SK-N-SH treated with all-trans-retinoic acid at 6 μM for 48 hours (cell line): ENCODE measurements around the gene MAP7.

ENCODE experiments used
- ATAC-seq: fragments of 200-7000 bp; cut with Tn5 transposase; 3 replicates; pipeline ENCODE4 v1.9.1; 2020; ENCODE audit warnings: mild to moderate bottlenecking, moderate library complexity
- ARNTL ChIP-seq: fragments of 450-650 bp; formaldehyde crosslinking; IDR thresholded peaks from 2 replicates; pipeline ENCODE4 v1.5.0; 2020; ENCODE audit warnings: low read depth, mild to moderate bottlenecking, moderate library complexity, borderline replicate concordance
- BACH2 ChIP-seq: fragments of 250-450 bp; sonication (Bioruptor Pico); IDR thresholded peaks from 2 replicates; pipeline ENCODE4 v1.9.0; 2021; ENCODE audit warnings: mild to moderate bottlenecking, borderline replicate concordance
- CSDC2 ChIP-seq: fragments of 250-450 bp; sonication (Bioruptor Pico); IDR thresholded peaks from 2 replicates; pipeline ENCODE4 v1.5.0; 2020; ENCODE audit warnings: mild to moderate bottlenecking, moderate library complexity
- ESRRG ChIP-seq: fragments of 250-450 bp; sonication (Bioruptor Pico); IDR thresholded peaks from 2 replicates; pipeline ENCODE4 v1.6.1; 2021; ENCODE audit warnings: mild to moderate bottlenecking
- GLIS3 ChIP-seq: fragments of 250-450 bp; sonication (Bioruptor Pico); IDR thresholded peaks from 2 replicates; pipeline ENCODE4 v1.5.0; 2020; ENCODE audit warnings: mild to moderate bottlenecking, moderate library complexity
- ISL1 ChIP-seq: fragments of 250-450 bp; sonication (Bioruptor Pico); IDR thresholded peaks from 2 replicates; pipeline ENCODE4 v2.1.2; 2022; ENCODE audit warnings: mild to moderate bottlenecking, moderate library complexity
- OSR1 ChIP-seq: fragments of 250-450 bp; sonication (Bioruptor Pico); IDR thresholded peaks from 2 replicates; pipeline ENCODE4 v1.8.0; 2022; ENCODE audit warnings: moderate library complexity, mild to moderate bottlenecking, inconsistent platforms
- PPARA ChIP-seq: fragments of 250-450 bp; sonication (Bioruptor Pico); IDR thresholded peaks from 2 replicates; pipeline ENCODE4 v1.5.0; 2020; ENCODE audit warnings: mild to moderate bottlenecking, borderline replicate concordance
- RARB ChIP-seq: fragments of 250-450 bp; sonication (Bioruptor Pico); IDR thresholded peaks from 2 replicates; pipeline ENCODE4 v1.8.0; 2021; ENCODE audit warnings: mild to moderate bottlenecking, moderate library complexity
- SNAI2 ChIP-seq: fragments of 250-450 bp; sonication (Bioruptor Pico); IDR thresholded peaks from 2 replicates; pipeline ENCODE4 v1.5.0; 2020; ENCODE audit warnings: mild to moderate bottlenecking, moderate library complexity
- TOX ChIP-seq: fragments of 250-450 bp; sonication (Bioruptor Pico); IDR thresholded peaks from 2 replicates; pipeline ENCODE4 v1.8.0; 2021; ENCODE audit warnings: mild to moderate bottlenecking, moderate library complexity, borderline replicate concordance
- ZC3H10 ChIP-seq: fragments of 250-450 bp; sonication (Bioruptor Pico); IDR thresholded peaks from 2 replicates; pipeline ENCODE4 v1.5.1; 2021; ENCODE audit warnings: mild to moderate bottlenecking, moderate library complexity
- ZFP30 ChIP-seq: fragments of 450-650 bp; formaldehyde crosslinking; IDR thresholded peaks from 2 replicates; pipeline ENCODE4 v1.5.0; 2022; ENCODE audit warnings: mild to moderate bottlenecking, moderate library complexity
- ZNF565 ChIP-seq: fragments of 450-650 bp; formaldehyde crosslinking; conservative IDR thresholded peaks from 2 replicates; pipeline ENCODE4 v1.5.0; 2020; ENCODE audit warnings: low read depth, mild to moderate bottlenecking, moderate library complexity
- ZNF70 ChIP-seq: fragments of 450-650 bp; formaldehyde crosslinking; IDR thresholded peaks from 2 replicates; pipeline ENCODE4 v1.5.0; 2020; ENCODE audit warnings: mild to moderate bottlenecking, moderate library complexity
- ZNF8 ChIP-seq: fragments of 450-650 bp; formaldehyde crosslinking; IDR thresholded peaks from 2 replicates; pipeline ENCODE4 v1.5.0; 2020; ENCODE audit warnings: mild to moderate bottlenecking, moderate library complexity
- TF ChIP-seq, protein P1 (sequence below): fragments of 250-450 bp; sonication (Bioruptor Pico); IDR thresholded peaks from 2 replicates; pipeline ENCODE4 v1.5.1; 2020; ENCODE audit warnings: low read depth, mild to moderate bottlenecking, moderate library complexity
- TF ChIP-seq, protein P2 (sequence below): fragments of 250-450 bp; sonication (Bioruptor Pico); IDR thresholded peaks from 2 replicates; pipeline ENCODE4 v1.8.0; 2020; ENCODE audit warnings: mild to moderate bottlenecking, moderate library complexity, borderline replicate concordance
- TF ChIP-seq, protein P3 (sequence below): fragments of 250-450 bp; sonication (Bioruptor Pico); IDR thresholded peaks from 2 replicates; pipeline ENCODE4 v1.8.0; 2021; ENCODE audit warnings: low read depth, mild to moderate bottlenecking, moderate library complexity, borderline replicate concordance
- TF ChIP-seq, protein P4 (sequence below): fragments of 250-450 bp; sonication (Bioruptor Pico); IDR thresholded peaks from 2 replicates; pipeline ENCODE4 v1.5.1; 2021; ENCODE audit warnings: mild to moderate bottlenecking, moderate library complexity
- TF ChIP-seq, protein P5 (sequence below): fragments of 250-450 bp; sonication (Bioruptor Pico); IDR thresholded peaks from 2 replicates; pipeline ENCODE4 v1.5.0; 2020; ENCODE audit warnings: mild to moderate bottlenecking, moderate library complexity

Gene MAP7

DNA sequence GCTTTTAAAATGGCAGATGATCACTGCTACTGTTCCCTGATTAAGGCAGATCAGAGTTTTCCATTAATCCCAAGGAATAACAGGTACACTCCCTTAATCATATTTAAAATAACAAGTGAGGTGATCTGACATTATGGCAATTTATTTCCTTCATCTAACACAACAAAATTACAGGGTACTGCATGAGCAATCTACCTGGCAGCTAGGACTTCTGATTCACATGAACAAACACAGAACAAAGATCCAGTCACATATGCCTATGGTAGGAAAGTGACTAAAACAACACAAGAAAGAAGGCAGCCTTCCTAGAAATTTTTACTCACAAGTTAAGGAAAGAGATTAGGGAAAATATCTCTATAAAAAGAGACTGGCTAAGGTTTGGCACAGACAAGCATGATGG, 33.2 kb downstream of the MAP7 start:
- no peak for ATAC-seq
- TF ChIP-seq ZNF8 (no peak), BACH2 (no peak), PPARA (CRISPR knock-in tag) (no peak), ARNTL (CRISPR knock-in tag) (no peak), RARB (no peak), ZC3H10 (CRISPR knock-in tag) (no peak)
- TF ChIP-seq, all 23 proteins: peak for 0

DNA sequence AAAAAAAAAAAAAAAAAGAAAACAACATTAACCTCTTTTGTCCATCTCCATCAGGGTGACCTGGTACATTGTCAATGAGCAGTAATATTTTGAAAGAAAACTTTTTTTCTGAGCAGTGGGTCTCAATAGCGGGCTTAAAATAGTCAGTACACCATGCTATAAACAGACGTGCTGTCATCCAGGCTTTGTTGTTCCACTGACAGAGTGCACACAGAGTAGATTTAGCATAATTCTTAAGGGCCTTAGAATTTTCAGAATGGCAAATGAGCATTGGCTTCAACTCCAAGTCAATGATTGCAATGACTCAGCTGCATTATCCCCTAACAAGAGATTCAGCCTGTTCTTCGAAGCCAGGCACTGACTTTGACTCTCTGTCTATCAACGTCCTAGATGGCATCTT, 35.6 kb downstream of the MAP7 start:
- no peak for ATAC-seq
- TF ChIP-seq ZC3H10 (CRISPR knock-in tag), result no peak
- TF ChIP-seq ZNF565, result no peak
- no peak for TF ChIP-seq ZNF70 (CRISPR knock-in tag)
- TF ChIP-seq GLIS3, result no peak
- no peak for TF ChIP-seq SNAI2 (CRISPR knock-in tag)
- TF ChIP-seq OSR1, result no peak
- TF ChIP-seq, protein P1, sequence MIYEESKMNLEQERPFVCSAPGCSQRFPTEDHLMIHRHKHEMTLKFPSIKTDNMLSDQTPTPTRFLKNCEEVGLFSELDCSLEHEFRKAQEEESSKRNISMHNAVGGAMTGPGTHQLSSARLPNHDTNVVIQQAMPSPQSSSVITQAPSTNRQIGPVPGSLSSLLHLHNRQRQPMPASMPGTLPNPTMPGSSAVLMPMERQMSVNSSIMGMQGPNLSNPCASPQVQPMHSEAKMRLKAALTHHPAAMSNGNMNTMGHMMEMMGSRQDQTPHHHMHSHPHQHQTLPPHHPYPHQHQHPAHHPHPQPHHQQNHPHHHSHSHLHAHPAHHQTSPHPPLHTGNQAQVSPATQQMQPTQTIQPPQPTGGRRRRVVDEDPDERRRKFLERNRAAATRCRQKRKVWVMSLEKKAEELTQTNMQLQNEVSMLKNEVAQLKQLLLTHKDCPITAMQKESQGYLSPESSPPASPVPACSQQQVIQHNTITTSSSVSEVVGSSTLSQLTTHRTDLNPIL, result no peak
- no peak for TF ChIP-seq ESRRG (CRISPR knock-in tag)
- no peak for TF ChIP-seq ARNTL (CRISPR knock-in tag)
- TF ChIP-seq TOX (CRISPR knock-in tag), result no peak

DNA sequence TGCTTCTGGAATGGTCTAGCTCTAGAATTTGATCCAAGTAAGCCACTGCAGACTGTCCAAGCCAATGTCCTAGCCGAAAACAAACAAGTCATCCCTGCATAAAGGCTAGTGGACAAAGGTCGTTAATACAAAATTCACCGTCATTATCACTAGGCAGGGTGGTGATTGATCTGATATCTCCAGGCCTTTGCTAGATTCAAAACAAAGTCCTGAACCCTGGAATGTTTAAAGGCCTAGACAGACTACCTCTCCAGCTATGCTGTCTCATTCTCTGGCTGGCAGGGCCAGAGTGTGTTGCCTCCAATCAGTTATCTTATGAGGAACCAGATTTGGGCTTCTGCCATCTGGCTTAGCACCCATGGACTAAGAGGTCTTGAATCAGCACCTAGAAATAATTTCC, 38.3 kb downstream of the MAP7 start:
- no peak for ATAC-seq
- TF ChIP-seq, protein P2, sequence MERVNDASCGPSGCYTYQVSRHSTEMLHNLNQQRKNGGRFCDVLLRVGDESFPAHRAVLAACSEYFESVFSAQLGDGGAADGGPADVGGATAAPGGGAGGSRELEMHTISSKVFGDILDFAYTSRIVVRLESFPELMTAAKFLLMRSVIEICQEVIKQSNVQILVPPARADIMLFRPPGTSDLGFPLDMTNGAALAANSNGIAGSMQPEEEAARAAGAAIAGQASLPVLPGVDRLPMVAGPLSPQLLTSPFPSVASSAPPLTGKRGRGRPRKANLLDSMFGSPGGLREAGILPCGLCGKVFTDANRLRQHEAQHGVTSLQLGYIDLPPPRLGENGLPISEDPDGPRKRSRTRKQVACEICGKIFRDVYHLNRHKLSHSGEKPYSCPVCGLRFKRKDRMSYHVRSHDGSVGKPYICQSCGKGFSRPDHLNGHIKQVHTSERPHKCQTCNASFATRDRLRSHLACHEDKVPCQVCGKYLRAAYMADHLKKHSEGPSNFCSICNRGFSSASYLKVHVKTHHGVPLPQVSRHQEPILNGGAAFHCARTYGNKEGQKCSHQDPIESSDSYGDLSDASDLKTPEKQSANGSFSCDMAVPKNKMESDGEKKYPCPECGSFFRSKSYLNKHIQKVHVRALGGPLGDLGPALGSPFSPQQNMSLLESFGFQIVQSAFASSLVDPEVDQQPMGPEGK (CRISPR knock-in tag), result no peak
- no peak for TF ChIP-seq PPARA (CRISPR knock-in tag)
- TF ChIP-seq ZNF565, result no peak
- no peak for TF ChIP-seq ZC3H10 (CRISPR knock-in tag)
- TF ChIP-seq ARNTL (CRISPR knock-in tag), result no peak
- TF ChIP-seq RARB, result no peak
- TF ChIP-seq, protein P1, result no peak
- TF ChIP-seq ISL1 (CRISPR knock-in tag), result no peak
- TF ChIP-seq TOX (CRISPR knock-in tag), result no peak
- no peak for TF ChIP-seq ZNF70 (CRISPR knock-in tag)
- TF ChIP-seq, protein P3, sequence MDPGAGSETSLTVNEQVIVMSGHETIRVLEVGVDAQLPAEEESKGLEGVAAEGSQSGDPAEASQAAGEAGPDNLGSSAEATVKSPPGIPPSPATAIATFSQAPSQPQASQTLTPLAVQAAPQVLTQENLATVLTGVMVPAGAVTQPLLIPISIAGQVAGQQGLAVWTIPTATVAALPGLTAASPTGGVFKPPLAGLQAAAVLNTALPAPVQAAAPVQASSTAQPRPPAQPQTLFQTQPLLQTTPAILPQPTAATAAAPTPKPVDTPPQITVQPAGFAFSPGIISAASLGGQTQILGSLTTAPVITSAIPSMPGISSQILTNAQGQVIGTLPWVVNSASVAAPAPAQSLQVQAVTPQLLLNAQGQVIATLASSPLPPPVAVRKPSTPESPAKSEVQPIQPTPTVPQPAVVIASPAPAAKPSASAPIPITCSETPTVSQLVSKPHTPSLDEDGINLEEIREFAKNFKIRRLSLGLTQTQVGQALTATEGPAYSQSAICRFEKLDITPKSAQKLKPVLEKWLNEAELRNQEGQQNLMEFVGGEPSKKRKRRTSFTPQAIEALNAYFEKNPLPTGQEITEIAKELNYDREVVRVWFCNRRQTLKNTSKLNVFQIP (CRISPR knock-in tag), result no peak
- TF ChIP-seq ESRRG (CRISPR knock-in tag), result no peak
- no peak for TF ChIP-seq CSDC2
- TF ChIP-seq, protein P4, sequence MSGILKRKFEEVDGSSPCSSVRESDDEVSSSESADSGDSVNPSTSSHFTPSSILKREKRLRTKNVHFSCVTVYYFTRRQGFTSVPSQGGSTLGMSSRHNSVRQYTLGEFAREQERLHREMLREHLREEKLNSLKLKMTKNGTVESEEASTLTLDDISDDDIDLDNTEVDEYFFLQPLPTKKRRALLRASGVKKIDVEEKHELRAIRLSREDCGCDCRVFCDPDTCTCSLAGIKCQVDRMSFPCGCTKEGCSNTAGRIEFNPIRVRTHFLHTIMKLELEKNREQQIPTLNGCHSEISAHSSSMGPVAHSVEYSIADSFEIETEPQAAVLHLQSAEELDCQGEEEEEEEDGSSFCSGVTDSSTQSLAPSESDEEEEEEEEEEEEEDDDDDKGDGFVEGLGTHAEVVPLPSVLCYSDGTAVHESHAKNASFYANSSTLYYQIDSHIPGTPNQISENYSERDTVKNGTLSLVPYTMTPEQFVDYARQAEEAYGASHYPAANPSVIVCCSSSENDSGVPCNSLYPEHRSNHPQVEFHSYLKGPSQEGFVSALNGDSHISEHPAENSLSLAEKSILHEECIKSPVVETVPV (CRISPR knock-in tag), result no peak
- TF ChIP-seq ZNF8, result no peak
- no peak for TF ChIP-seq BACH2

DNA sequence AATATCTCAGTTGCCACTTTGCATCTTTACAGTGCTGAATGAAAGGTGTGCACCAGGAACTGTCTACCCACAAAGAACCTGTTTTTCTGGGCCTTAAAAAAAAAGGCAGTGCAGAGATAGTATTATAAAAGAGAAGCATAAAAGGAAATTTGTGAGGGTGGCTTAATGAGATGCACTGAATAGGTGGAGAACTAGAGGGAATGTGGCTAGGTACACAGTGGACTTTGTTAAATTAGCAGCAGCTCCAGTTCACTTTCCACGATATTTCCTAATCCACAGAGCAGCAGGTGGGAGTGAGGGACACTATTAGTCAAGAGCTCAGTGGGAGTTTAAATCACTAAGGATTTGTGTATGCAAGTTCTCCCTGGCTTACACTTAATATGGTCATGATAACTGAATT, 38.8 kb downstream of the MAP7 start:
- ATAC-seq, result no peak
- TF ChIP-seq, protein P1, result no peak
- TF ChIP-seq BACH2 (no peak), ESRRG (CRISPR knock-in tag) (no peak), ISL1 (CRISPR knock-in tag) (no peak), OSR1 (no peak), SNAI2 (CRISPR knock-in tag) (no peak), ZFP30 (no peak), ZNF565 (no peak), TOX (CRISPR knock-in tag) (no peak), PPARA (CRISPR knock-in tag) (no peak), ARNTL (CRISPR knock-in tag) (no peak), ZNF70 (CRISPR knock-in tag) (no peak)
- TF ChIP-seq, protein P3 (CRISPR knock-in tag), result no peak
- TF ChIP-seq, protein P5, sequence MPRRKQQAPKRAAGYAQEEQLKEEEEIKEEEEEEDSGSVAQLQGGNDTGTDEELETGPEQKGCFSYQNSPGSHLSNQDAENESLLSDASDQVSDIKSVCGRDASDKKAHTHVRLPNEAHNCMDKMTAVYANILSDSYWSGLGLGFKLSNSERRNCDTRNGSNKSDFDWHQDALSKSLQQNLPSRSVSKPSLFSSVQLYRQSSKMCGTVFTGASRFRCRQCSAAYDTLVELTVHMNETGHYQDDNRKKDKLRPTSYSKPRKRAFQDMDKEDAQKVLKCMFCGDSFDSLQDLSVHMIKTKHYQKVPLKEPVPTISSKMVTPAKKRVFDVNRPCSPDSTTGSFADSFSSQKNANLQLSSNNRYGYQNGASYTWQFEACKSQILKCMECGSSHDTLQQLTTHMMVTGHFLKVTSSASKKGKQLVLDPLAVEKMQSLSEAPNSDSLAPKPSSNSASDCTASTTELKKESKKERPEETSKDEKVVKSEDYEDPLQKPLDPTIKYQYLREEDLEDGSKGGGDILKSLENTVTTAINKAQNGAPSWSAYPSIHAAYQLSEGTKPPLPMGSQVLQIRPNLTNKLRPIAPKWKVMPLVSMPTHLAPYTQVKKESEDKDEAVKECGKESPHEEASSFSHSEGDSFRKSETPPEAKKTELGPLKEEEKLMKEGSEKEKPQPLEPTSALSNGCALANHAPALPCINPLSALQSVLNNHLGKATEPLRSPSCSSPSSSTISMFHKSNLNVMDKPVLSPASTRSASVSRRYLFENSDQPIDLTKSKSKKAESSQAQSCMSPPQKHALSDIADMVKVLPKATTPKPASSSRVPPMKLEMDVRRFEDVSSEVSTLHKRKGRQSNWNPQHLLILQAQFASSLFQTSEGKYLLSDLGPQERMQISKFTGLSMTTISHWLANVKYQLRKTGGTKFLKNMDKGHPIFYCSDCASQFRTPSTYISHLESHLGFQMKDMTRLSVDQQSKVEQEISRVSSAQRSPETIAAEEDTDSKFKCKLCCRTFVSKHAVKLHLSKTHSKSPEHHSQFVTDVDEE (CRISPR knock-in tag), result no peak
